B cell (primary cell): ENCODE data around the gene FCN2. TPM values are rescaled to one million over a fixed set of nuclear protein-coding genes. Genes with fewer than 3 reads are reported as not detected.

Source experiments
- ATAC-seq: fragments of 200-7000 bp; cut with Tn5 transposase; one replicate; pipeline ENCODE4 v1.10.0; 2021; ENCODE audit warnings: low read depth, mild to moderate bottlenecking, moderate number of reproducible peaks, moderate library complexity
- CTCF ChIA-PET: fragments of 350-600 bp; sonication (Branson Sonifier 250); formaldehyde crosslinking; loops from one replicate; lab custom pipeline; 2021; ENCODE audit warnings: antibody characterized with exemption, inconsistent platforms; lab: Charles Lee
- POLR2A ChIA-PET: fragments of 350-600 bp; sonication (Branson Sonifier 250); formaldehyde crosslinking; loops from one replicate; lab custom pipeline; 2021; ENCODE audit warnings: antibody characterized with exemption; lab: Charles Lee
- DNase-seq: peaks from one replicate; pipeline ENCODE4 v3.0.0; 2013
- H2AFZ ChIP-seq: 2 replicates; pipeline ENCODE4 v1.6.1; 2012; ENCODE audit warnings: mild to moderate bottlenecking, low read depth, low read length; ENCODE audit not compliant: insufficient read depth, poor library complexity, severe bottlenecking
- H3K27ac ChIP-seq, 2 donors: 1 replicate in 1 of 2; 2 replicates in 1 of 2; pipeline ENCODE4 v1.5.1; 2012 to 2013; ENCODE audit warnings: low read length in 2 of 2, mild to moderate bottlenecking in 2 of 2, moderate library complexity in 1 of 2
- H3K27me3 ChIP-seq, 4 experiments: fragments of 200-600 bp in 1 of 4; sonication (generic) in 1 of 4; replicated peaks in 1 of 4; 1 replicate in 2 of 4; 2 replicates in 2 of 4; pipeline versions ENCODE4 v1.6.1 to v1.7.0; 2013 to 2016; ENCODE audit warnings: low read length in 3 of 4, mild to moderate bottlenecking in 2 of 4, mixed read lengths in 1 of 4, moderate library complexity in 1 of 4; ENCODE audit not compliant: insufficient read depth in 4 of 4, control insufficient read depth in 3 of 4; ENCODE audit errors: control extremely low read depth in 1 of 4
- H3K36me3 ChIP-seq, 2 experiments: replicated peaks in 1 of 2; 1 replicate in 1 of 2; 2 replicates in 1 of 2; pipeline versions ENCODE4 v1.6.1 to v1.7.1; 2013; ENCODE audit warnings: low read length in 1 of 2; ENCODE audit not compliant: insufficient read depth in 2 of 2, control insufficient read depth in 1 of 2; ENCODE audit errors: control extremely low read depth in 1 of 2, extremely low read depth in 1 of 2
- H3K4me1 ChIP-seq, 2 donors: fragments of 200-600 bp in 1 of 2; sonication (generic) in 1 of 2; 1 replicate in 1 of 2; 2 replicates in 1 of 2; pipeline versions ENCODE4 v1.5.1 to v1.6.1; 2013 to 2017; ENCODE audit warnings: low read length in 2 of 2; ENCODE audit not compliant: control insufficient read depth in 2 of 2, insufficient read depth in 2 of 2
- H3K4me2 ChIP-seq: replicated peaks from 2 replicates; pipeline ENCODE3; 2012; ENCODE audit warnings: mild to moderate bottlenecking, low read depth, low read length; ENCODE audit not compliant: poor library complexity, severe bottlenecking
- H3K4me3 ChIP-seq, 5 experiments: fragments of 200-600 bp in 1 of 5; sonication (generic) in 1 of 5; 1 replicate in 3 of 5; 2 replicates in 2 of 5; pipeline versions ENCODE4 v1.5.1 to v1.7.0; 2011 to 2016; ENCODE audit warnings: low read length in 4 of 5, mild to moderate bottlenecking in 4 of 5, low read depth in 2 of 5, control low read depth in 1 of 5, moderate library complexity in 1 of 5; ENCODE audit not compliant: insufficient read depth in 1 of 5; ENCODE audit errors: control extremely low read depth in 1 of 5, extremely low read depth in 1 of 5
- H3K79me2 ChIP-seq: fragments of 200-600 bp; sonication (generic); one replicate; pipeline ENCODE4 v1.6.0; 2016; ENCODE audit warnings: low read length; ENCODE audit not compliant: control insufficient read depth, insufficient read depth
- H3K9ac ChIP-seq: fragments of 200-600 bp; sonication (generic); 2 replicates; pipeline ENCODE4 v1.6.1; 2017; ENCODE audit warnings: mild to moderate bottlenecking, low read length, moderate library complexity
- H3K9me3 ChIP-seq, 3 donors: one replicate each; pipeline versions ENCODE4 v1.6.1 to v1.7.1; 2013; ENCODE audit warnings: low read length in 2 of 3; ENCODE audit not compliant: control insufficient read depth in 2 of 3, insufficient read depth in 1 of 3; ENCODE audit errors: control extremely low read depth in 1 of 3
- H4K20me1 ChIP-seq: 2 replicates; pipeline ENCODE4 v1.6.0; 2012; ENCODE audit warnings: mild to moderate bottlenecking, low read length; ENCODE audit not compliant: insufficient read depth, control insufficient read depth, poor library complexity, severe bottlenecking
- H3K27ac Mint-ChIP-seq: one replicate; pipeline ENCODE4 v1.8.0; 2021; ENCODE audit warnings: mixed read lengths
- H3K27me3 Mint-ChIP-seq: one replicate; pipeline ENCODE4 v1.8.0; 2021; ENCODE audit warnings: mixed read lengths
- H3K4me1 Mint-ChIP-seq: one replicate; pipeline ENCODE4 v1.8.0; 2021; ENCODE audit warnings: mixed read lengths
- H3K4me3 Mint-ChIP-seq: one replicate; pipeline ENCODE4 v1.8.0; 2021; ENCODE audit warnings: mixed read lengths
- H3K9me3 Mint-ChIP-seq: one replicate; pipeline ENCODE4 v1.8.0; 2022; ENCODE audit warnings: mixed read lengths; ENCODE audit not compliant: insufficient read depth
- EZH2 ChIP-seq: IDR thresholded peaks from 2 replicates; pipeline ENCODE4 v1.6.1; 2012; ENCODE audit warnings: borderline replicate concordance, low read depth, mild to moderate bottlenecking, moderate library complexity, low read length; ENCODE audit not compliant: insufficient read depth, poor library complexity, severe bottlenecking
- WGBS: methylation state at CpG from one replicate; pipeline ENCODE4 v1.1.5; 2013; ENCODE audit warnings: missing lambda C conversion rate; ENCODE audit not compliant: insufficient coverage; 5-methylcytosine and 5-hydroxymethylcytosine counted together
- intact Hi-C: fragments of 100-400 bp; cut with micrococcal nuclease; formaldehyde crosslinking; loops from one replicate; pipeline ENCODE4 v1.10.0; 2022
- polyA plus RNA-seq: library from polyadenylated mRNA; depleted of rRNA; stranded (reverse); fragments of >200 nt; gene quantifications from 2 replicates; pipeline ENCODE4 v1.2.3, GENCODE V29; 2012
- total RNA-seq, 2 donors: library from RNA; stranded (reverse); fragments of 120-200 nt in 1 of 2; gene quantifications; 1 replicate in 1 of 2; 2 replicates in 1 of 2; pipeline versions ENCODE4 v1.2.3 to v1.2.4, GENCODE V29; 2013 to 2022
- TF ChIP-seq, protein P1 (sequence below): fragments of 200-600 bp; IDR thresholded peaks from one replicate; pipeline ENCODE4 v1.8.0; 2022; ENCODE audit warnings: antibody characterized with exemption, mild to moderate bottlenecking

FCN2 gene
- total and polyA plus RNA-seq, 2 donors (not counting 1 experiment from before 2014, with no cell fraction given), result not detected

DNA sequence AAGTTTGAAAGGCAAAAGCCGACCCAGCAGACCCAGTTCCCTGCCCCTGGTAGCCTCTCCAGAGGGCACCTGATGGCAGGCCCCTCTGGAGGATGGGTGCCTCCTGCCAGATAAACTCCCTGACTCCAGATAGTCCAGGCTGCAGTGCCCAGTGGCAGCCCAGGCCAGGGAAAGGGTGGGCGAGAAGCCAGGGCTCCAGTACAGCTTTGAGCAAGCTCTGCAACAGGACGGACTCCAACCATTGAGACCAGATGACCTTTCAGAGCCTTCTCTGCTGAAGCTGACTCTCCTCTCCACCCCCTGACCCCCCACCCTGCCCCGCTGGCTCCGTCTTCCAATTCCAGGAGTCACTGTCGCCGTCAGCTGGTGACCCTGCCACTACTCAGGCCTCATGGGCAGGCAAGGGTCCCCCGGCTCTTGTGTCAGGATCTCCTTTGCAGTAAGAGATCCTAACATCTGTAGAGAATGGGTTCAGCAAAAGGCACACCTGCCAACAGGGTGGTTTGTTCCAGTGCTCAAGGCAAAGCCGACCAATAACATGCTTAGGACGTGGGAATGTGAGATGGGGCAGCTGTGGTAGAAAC, 52.6 kb downstream of the FCN2 start:
- Histone ChIP-seq H3K79me2 (no peaks in the 10 kb centered on the region), H3K9me3 (peaks cover 0 to 21% (median 0%) of the 10 kb centered on the region in 3 donors), H4K20me1 (no peaks in the 10 kb centered on the region), H2AFZ (no peak overlapping the region), H3K4me3 (no peak overlapping the region), H3K4me1 (peaks cover 89 to 97% of the 10 kb centered on the region in 2 donors), H3K4me2 (peak overlapping the region; percentile 37), H3K36me3 (no peaks in the 10 kb centered on the region), H3K27ac (no peak overlapping the region), H3K27me3 (peaks cover 0 to 29% (median 9%) of the 10 kb centered on the region in 4 experiments), H3K9ac (no peak overlapping the region)
- ATAC-seq (no peak), DNase-seq (no peak)
- intact Hi-C loops, result no loop called here
- WGBS, result 85% methylated on average over 9 of the region's 10 CpGs
- H3K27ac Mint-ChIP-seq, result no peak overlapping the region
- peaks cover 26% of the 10 kb centered on the region for H3K27me3 Mint-ChIP-seq
- ChIA-PET CTCF (no interaction called here), POLR2A (no interaction called here)
- TF ChIP-seq, protein P1, sequence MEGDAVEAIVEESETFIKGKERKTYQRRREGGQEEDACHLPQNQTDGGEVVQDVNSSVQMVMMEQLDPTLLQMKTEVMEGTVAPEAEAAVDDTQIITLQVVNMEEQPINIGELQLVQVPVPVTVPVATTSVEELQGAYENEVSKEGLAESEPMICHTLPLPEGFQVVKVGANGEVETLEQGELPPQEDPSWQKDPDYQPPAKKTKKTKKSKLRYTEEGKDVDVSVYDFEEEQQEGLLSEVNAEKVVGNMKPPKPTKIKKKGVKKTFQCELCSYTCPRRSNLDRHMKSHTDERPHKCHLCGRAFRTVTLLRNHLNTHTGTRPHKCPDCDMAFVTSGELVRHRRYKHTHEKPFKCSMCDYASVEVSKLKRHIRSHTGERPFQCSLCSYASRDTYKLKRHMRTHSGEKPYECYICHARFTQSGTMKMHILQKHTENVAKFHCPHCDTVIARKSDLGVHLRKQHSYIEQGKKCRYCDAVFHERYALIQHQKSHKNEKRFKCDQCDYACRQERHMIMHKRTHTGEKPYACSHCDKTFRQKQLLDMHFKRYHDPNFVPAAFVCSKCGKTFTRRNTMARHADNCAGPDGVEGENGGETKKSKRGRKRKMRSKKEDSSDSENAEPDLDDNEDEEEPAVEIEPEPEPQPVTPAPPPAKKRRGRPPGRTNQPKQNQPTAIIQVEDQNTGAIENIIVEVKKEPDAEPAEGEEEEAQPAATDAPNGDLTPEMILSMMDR, result no peak
- no peak for TF ChIP-seq EZH2
- no peaks in the 10 kb centered on the region for H3K9me3 Mint-ChIP-seq
- peaks cover 82% of the 10 kb centered on the region for H3K4me1 Mint-ChIP-seq
- H3K4me3 Mint-ChIP-seq, result no peak overlapping the region

DNA sequence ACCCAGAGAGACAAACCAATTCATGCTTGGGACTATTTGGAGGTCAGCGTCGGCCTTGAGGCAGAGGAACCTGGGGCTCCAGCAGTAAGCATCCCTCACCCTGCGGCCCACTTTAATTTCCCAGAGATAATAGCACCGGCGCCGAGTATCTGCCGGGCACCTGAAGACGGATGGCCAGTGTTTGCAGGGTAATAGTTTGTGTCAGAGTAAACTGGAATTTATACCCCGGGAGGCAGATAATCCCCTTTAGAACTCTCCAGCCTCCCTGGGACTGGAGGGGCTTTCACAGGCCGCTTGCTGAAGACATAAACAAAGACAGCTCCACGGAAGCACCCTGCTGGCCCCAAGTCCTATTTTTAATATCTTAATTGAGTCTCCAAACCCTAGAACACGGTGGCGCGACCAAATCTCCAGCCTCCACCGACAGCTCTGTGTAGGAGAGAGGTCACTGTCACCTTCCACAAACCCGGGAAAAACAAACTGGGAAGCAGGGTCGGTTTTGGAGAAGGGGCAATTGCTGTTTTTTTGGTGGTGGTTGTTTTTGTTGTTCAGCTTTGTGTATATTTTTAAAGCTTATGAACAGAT, 54.5 kb downstream of the FCN2 start:
- Histone ChIP-seq H3K79me2 (no peaks in the 10 kb centered on the region), H3K27ac (no peak overlapping the region), H2AFZ (no peak overlapping the region), H3K4me1 (peaks cover 69 to 77% of the 10 kb centered on the region in 2 donors), H3K4me3 (no peak overlapping the region), H3K4me2 (peak overlapping the region; percentile 68), H3K9me3 (peaks cover 0 to 13% (median 0%) of the 10 kb centered on the region in 3 donors), H3K9ac (no peak overlapping the region), H4K20me1 (no peaks in the 10 kb centered on the region), H3K36me3 (no peaks in the 10 kb centered on the region), H3K27me3 (peaks cover 0 to 26% (median 9%) of the 10 kb centered on the region in 4 experiments)
- Mint-ChIP-seq H3K9me3 (no peaks in the 10 kb centered on the region), H3K27ac (no peak overlapping the region), H3K27me3 (peaks cover 29% of the 10 kb centered on the region), H3K4me1 (peaks cover 64% of the 10 kb centered on the region), H3K4me3 (peak overlapping the region; percentile 64)
- DNase-seq, result no peak
- intact Hi-C loops, result no loop called here
- ChIA-PET POLR2A (no interaction called here), CTCF (no interaction called here)
- ATAC-seq, result no peak
- TF ChIP-seq, protein P1, result no peak
- no peak for TF ChIP-seq EZH2
- 43% methylated on average over 2 of the region's 17 CpGs for WGBS
